KMS-11 (cell line): Measurements from ENCODE around the gene FBRS.
A peak's percentile ranks its signal among the peaks of the same experiment; 100 is the strongest.

ENCODE experiments used
- H2AFZ ChIP-seq: fragments of 200-600 bp; sonication (generic); 2 replicates; pipeline ENCODE4 v1.6.1; 2016; ENCODE audit warnings: antibody characterized with exemption, mixed run types, low read depth
- H3K27ac ChIP-seq: fragments of 200-600 bp; sonication (generic); 2 replicates; pipeline ENCODE4 v1.6.1; 2016; ENCODE audit warnings: mild to moderate bottlenecking, mixed run types
- H3K27me3 ChIP-seq: fragments of 200-600 bp; sonication (generic); 2 replicates; pipeline ENCODE4 v1.6.1; 2017; ENCODE audit warnings: mild to moderate bottlenecking, low read depth, mixed run types, moderate library complexity; ENCODE audit not compliant: insufficient read depth
- H3K36me3 ChIP-seq: fragments of 200-600 bp; sonication (generic); 2 replicates; pipeline ENCODE4 v1.6.1; 2017; ENCODE audit warnings: mild to moderate bottlenecking, mixed run types; ENCODE audit not compliant: insufficient read depth
- H3K4me1 ChIP-seq: fragments of 200-600 bp; sonication (generic); 2 replicates; pipeline ENCODE4 v1.6.1; 2016; ENCODE audit warnings: mild to moderate bottlenecking, low read depth, mixed run types; ENCODE audit not compliant: poor library complexity, severe bottlenecking
- H3K4me2 ChIP-seq: fragments of 200-600 bp; sonication (generic); 2 replicates; pipeline ENCODE4 v1.7.0; 2016; ENCODE audit warnings: mild to moderate bottlenecking, mixed run types
- H3K4me3 ChIP-seq: fragments of 200-600 bp; sonication (generic); IDR thresholded peaks from 2 replicates; pipeline ENCODE4 v1.6.1; 2017; ENCODE audit warnings: low read depth, low read length, mixed read lengths; ENCODE audit not compliant: insufficient read depth
- H3K79me2 ChIP-seq: fragments of 200-600 bp; sonication (generic); 2 replicates; pipeline ENCODE4 v1.6.1; 2016; ENCODE audit warnings: low read depth, mixed run types; ENCODE audit not compliant: insufficient read depth
- H3K9ac ChIP-seq: fragments of 200-600 bp; sonication (generic); 2 replicates; pipeline ENCODE4 v1.6.1; 2016; ENCODE audit warnings: mild to moderate bottlenecking, mixed run types
- H4K20me1 ChIP-seq: fragments of 200-600 bp; sonication (generic); 2 replicates; pipeline ENCODE4 v1.6.1; 2016; ENCODE audit warnings: mild to moderate bottlenecking, mixed run types; ENCODE audit not compliant: insufficient read depth
- TF ChIP-seq, protein P1 (sequence below): fragments of 200-600 bp; sonication (generic); conservative IDR thresholded peaks from 2 replicates; pipeline ENCODE4 v1.6.1; 2017; ENCODE audit warnings: low read depth, mild to moderate bottlenecking, antibody characterized with exemption, low read length, moderate library complexity, mixed read lengths

FBRS gene

DNA sequence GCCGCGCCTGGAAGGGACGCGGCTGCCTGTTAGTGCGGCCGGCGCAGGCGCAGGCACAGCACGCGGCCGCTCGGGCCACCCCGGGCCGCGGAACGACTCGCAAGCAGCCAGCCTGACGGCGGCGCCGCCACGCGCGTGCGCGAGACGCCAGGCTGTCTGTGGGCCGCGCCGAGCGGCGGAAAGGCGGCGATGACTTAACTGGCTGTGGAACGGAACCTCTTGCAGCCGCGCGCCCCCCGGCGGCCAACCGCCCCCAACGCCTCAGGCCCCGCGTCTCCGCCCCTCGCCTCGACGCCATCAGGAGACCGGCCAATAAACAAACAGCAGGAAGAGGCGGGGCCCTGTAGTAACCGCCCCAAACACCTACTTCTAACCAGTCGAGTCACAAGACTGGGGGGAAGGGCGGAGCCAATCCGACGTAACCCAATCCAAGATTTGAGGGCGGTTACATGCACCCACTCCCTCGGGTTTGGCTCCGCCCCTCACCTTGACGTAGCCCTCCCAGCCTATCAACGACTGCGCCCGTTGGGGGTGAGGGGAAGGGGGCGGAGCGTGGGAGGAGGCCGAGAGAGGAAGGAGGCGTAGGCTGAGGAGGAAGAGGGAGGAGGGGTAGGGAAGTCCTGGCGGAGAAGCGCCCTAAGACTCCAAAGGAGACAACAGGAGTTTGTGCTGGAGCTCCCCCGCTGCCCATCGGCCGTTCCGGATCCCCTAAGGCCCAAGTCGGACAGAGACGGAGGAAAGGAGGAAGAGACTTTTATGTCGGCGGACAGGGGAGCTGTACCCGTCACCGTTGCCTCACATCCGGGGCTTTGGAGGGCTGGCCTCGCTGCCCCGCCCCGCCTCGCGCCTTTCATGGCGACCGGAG is at the start of gene FBRS:
FBRS (plus strand) TSS at position 566 of the 865 bp plus-strand sequence. CDS start 1,088 bp downstream, outside the sequence.
- H3K27me3 ChIP-seq: no peaks in the 10 kb centered on the region
- peaks cover 40% of the 10 kb centered on the region for H3K4me1 ChIP-seq
- TF ChIP-seq, protein P1, sequence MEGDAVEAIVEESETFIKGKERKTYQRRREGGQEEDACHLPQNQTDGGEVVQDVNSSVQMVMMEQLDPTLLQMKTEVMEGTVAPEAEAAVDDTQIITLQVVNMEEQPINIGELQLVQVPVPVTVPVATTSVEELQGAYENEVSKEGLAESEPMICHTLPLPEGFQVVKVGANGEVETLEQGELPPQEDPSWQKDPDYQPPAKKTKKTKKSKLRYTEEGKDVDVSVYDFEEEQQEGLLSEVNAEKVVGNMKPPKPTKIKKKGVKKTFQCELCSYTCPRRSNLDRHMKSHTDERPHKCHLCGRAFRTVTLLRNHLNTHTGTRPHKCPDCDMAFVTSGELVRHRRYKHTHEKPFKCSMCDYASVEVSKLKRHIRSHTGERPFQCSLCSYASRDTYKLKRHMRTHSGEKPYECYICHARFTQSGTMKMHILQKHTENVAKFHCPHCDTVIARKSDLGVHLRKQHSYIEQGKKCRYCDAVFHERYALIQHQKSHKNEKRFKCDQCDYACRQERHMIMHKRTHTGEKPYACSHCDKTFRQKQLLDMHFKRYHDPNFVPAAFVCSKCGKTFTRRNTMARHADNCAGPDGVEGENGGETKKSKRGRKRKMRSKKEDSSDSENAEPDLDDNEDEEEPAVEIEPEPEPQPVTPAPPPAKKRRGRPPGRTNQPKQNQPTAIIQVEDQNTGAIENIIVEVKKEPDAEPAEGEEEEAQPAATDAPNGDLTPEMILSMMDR: peak; percentile 73
- peak within 1 kb of the TSS; percentile 26 for H3K4me3 ChIP-seq
- H2AFZ ChIP-seq: peak within 1 kb of the TSS; percentile 66
- H3K79me2 ChIP-seq: peaks cover 35% of the 10 kb centered on the region
- H3K4me2 ChIP-seq: peak within 1 kb of the TSS; percentile 76
- H3K27ac ChIP-seq: peak within 1 kb of the TSS; percentile 86
- 0 out of 2 replicates have a peak, but pooled peaks cover 4% of the 10 kb centered on the region for H3K36me3 ChIP-seq
- no peaks in the 10 kb centered on the region; the same call in 1 of the 2 replicates for H4K20me1 ChIP-seq
- peak within 1 kb of the TSS; percentile 64 for H3K9ac ChIP-seq

DNA sequence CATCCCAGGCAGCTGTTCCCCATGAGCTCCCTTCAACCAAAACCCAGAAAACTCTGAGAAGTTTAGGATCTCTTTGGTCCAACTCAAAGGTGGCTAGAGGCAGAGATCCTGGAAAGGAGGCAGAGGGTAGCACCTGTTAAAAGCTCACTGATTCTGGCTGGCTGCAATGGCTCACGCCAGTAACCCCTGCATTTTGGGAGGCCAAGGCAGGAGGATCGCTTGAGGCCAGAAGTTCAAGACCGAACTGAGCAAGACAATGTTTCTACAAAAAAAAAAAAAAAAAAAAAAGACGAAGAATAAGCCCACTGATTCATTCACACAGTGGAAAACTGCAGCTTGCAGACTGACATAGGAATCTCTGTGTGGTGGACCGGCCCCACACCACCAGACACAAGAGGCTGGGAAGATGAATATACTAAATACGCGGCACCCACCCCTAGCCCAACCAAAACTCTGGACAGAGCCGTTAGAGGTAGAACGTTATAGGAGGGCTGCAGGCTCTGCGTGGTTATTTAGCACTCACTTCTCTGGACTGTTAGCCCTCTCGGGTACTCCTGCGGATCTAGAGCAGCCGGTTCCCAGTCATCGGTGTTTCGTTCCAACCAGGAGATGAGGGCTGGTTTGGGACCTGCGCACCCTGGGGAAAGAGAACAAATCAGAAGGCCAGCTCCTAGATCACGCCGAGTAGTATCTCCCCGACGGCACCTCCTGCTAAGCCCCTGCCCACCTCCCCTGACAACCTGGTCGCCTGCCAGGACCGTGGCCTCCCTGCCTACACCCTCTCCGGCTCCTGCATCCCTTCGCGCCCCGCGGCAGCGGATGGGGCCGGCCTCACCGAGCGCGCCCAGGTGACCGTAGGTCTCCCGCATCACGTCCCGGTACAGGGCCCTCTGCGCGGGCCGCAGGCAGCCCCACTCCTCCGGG is 49.0 kb upstream of the FBRS start:
- Histone ChIP-seq H3K36me3 (no peaks in the 10 kb centered on the region), H4K20me1 (no peaks in the 10 kb centered on the region), H3K4me3 (no peak overlapping the region), H3K79me2 (no peaks in the 10 kb centered on the region), H2AFZ (peak overlapping the region; percentile 100), H3K4me1 (peaks cover 13% of the 10 kb centered on the region), H3K4me2 (peak overlapping the region; percentile 84), H3K27ac (peak overlapping the region; percentile 89), H3K27me3 (no peaks in the 10 kb centered on the region), H3K9ac (peak overlapping the region; percentile 100)
- TF ChIP-seq, protein P1: no peak

DNA sequence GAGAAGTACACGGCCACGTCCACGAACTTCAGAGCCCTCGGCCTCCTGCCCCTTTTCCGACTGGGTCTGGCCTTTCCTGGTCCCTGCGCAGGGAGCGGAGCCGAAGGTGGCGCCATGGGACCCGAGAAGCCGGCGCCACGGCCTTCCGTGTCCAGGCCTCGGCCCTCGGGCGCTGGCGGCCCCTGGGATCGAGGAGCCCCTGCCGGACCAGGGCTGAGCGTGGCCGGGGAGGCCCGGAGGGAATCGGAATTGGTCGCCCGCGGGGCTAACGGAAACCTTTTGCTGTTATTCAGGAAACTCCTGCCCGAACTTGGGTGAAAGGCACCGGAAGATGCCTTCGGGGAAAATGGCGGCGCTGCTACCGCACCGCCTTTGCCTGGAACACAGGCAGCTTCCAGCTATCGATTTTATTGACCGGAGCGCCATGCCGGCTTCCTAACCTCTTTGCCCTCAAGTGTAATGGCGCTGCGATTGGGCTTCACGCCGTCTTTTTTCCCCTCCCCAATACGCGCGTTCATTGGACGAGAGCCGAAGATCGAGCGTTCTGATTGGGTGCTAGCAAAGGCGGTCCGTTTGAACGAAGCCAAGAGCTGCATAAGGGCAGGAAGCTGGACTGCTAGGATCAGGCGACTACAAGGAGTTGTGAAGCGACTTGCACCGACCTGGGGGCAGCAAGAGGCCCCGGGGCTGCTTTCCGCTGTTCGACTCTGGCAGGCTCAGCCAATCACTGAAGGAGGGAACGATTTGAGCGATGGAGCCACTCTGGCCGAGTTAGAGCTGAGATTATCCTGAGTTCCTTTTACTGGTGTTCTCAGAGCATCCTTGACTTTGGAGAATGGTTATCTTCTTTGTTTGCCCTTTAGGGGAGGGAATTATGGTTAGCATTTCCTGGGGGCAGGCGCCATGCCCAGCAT is 48.0 kb upstream of the FBRS start, which contains the start of gene ZNF689:
ZNF689 (minus strand) TSS at position 464 of the 914 bp plus-strand sequence; CDS start at position 116, 348 bp downstream.
- Histone ChIP-seq H3K36me3 (no peaks in the 10 kb centered on the region), H2AFZ (peak within 1 kb of the TSS; percentile 100), H3K9ac (peak within 1 kb of the TSS; percentile 100), H3K4me1 (peaks cover 16% of the 10 kb centered on the region), H4K20me1 (no peaks in the 10 kb centered on the region), H3K27me3 (no peaks in the 10 kb centered on the region), H3K79me2 (no peaks in the 10 kb centered on the region), H3K27ac (peak within 1 kb of the TSS; percentile 89), H3K4me3 (no peak within 1 kb of the TSS), H3K4me2 (peak within 1 kb of the TSS; percentile 84)
- TF ChIP-seq, protein P1: no peak
